Measurements from ENCODE around the gene PIP4K2A.

GRCh38 chr10:22754296-22754695 is 39.9 kb upstream of the PIP4K2A start:
- TF ChIP-seq, protein P1, sequence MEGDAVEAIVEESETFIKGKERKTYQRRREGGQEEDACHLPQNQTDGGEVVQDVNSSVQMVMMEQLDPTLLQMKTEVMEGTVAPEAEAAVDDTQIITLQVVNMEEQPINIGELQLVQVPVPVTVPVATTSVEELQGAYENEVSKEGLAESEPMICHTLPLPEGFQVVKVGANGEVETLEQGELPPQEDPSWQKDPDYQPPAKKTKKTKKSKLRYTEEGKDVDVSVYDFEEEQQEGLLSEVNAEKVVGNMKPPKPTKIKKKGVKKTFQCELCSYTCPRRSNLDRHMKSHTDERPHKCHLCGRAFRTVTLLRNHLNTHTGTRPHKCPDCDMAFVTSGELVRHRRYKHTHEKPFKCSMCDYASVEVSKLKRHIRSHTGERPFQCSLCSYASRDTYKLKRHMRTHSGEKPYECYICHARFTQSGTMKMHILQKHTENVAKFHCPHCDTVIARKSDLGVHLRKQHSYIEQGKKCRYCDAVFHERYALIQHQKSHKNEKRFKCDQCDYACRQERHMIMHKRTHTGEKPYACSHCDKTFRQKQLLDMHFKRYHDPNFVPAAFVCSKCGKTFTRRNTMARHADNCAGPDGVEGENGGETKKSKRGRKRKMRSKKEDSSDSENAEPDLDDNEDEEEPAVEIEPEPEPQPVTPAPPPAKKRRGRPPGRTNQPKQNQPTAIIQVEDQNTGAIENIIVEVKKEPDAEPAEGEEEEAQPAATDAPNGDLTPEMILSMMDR (IDR thresholded peaks at IDR 0.05), result no peak
- TF ChIP-seq POLR2A (IDR thresholded peaks at IDR 0.05), result no peak
- no peak for TF ChIP-seq EP300 (IDR thresholded peaks at IDR 0.05)
